SK-N-SH treated with all-trans-retinoic acid at 6 μM for 48 hours (cell line): ENCODE data around the gene RASL12.

Experiments used
- GLIS3 ChIP-seq: fragments of 250-450 bp; sonication (Bioruptor Pico); IDR thresholded peaks from 2 replicates; pipeline ENCODE4 v1.5.0; 2020; ENCODE audit warnings: mild to moderate bottlenecking, moderate library complexity
- PPARA ChIP-seq: fragments of 250-450 bp; sonication (Bioruptor Pico); IDR thresholded peaks from 2 replicates; pipeline ENCODE4 v1.5.0; 2020; ENCODE audit warnings: mild to moderate bottlenecking, borderline replicate concordance
- ZNF565 ChIP-seq: fragments of 450-650 bp; formaldehyde crosslinking; conservative IDR thresholded peaks from 2 replicates; pipeline ENCODE4 v1.5.0; 2020; ENCODE audit warnings: low read depth, mild to moderate bottlenecking, moderate library complexity
- TF ChIP-seq, protein P1 (sequence below): fragments of 250-450 bp; sonication (Bioruptor Pico); IDR thresholded peaks from 2 replicates; pipeline ENCODE4 v1.8.0; 2021; ENCODE audit warnings: low read depth, mild to moderate bottlenecking, moderate library complexity, borderline replicate concordance

DNA sequence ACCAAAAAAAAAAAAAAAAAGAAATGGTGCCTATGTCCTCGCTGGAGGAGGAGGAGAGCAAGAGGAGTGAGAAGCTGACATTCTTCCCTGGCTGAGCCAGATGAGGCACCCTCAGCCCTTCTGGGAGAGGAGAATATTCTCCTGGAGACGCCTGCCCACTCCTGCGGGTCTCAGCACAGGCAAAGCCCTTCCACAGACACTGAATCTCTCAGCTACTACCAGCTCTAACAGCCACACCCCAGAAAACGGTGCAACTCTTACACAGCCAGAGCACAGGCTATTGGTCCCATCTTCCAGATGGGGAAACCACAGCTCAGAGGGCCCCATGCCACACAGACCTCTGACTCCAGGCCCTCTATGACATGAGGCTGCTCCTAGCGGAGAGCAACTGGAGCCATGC lies 5.7 kb downstream of the RASL12 start:
- TF ChIP-seq ZNF565 (CRISPR knock-in tag), result no peak
- TF ChIP-seq, protein P1, sequence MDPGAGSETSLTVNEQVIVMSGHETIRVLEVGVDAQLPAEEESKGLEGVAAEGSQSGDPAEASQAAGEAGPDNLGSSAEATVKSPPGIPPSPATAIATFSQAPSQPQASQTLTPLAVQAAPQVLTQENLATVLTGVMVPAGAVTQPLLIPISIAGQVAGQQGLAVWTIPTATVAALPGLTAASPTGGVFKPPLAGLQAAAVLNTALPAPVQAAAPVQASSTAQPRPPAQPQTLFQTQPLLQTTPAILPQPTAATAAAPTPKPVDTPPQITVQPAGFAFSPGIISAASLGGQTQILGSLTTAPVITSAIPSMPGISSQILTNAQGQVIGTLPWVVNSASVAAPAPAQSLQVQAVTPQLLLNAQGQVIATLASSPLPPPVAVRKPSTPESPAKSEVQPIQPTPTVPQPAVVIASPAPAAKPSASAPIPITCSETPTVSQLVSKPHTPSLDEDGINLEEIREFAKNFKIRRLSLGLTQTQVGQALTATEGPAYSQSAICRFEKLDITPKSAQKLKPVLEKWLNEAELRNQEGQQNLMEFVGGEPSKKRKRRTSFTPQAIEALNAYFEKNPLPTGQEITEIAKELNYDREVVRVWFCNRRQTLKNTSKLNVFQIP, result no peak
- no peak for TF ChIP-seq PPARA
- TF ChIP-seq GLIS3 (CRISPR knock-in tag), result no peak
